ENCODE measurements around the gene TMBIM4.

DNA sequence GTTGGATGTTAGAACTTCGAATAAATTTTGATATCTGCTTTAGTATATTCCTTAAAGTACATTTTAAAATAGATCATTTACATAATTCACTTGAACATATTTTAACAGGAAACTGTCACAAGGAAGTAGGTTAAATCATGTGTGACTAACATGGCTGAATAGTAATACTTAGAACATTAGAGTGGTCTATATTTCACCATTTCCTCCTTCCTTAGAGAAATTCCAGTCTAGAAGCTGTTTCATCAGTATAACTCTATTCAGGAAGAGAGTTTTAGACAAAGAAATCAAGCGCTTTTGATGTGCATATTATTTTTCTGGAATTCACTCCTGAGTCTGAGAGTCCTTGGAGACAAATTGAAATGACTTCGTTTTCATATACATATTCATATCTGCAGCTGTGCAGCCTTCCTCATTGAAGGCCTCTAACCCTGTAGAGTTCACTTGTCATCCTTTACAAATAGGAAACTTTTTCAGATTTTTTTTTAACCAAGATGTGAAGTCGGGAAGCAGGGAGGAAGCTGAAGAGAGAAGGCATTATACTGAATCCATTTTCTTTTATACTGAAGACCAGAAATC, 47.6 kb upstream of the TMBIM4 start:
- TF ChIP-seq, protein P1, sequence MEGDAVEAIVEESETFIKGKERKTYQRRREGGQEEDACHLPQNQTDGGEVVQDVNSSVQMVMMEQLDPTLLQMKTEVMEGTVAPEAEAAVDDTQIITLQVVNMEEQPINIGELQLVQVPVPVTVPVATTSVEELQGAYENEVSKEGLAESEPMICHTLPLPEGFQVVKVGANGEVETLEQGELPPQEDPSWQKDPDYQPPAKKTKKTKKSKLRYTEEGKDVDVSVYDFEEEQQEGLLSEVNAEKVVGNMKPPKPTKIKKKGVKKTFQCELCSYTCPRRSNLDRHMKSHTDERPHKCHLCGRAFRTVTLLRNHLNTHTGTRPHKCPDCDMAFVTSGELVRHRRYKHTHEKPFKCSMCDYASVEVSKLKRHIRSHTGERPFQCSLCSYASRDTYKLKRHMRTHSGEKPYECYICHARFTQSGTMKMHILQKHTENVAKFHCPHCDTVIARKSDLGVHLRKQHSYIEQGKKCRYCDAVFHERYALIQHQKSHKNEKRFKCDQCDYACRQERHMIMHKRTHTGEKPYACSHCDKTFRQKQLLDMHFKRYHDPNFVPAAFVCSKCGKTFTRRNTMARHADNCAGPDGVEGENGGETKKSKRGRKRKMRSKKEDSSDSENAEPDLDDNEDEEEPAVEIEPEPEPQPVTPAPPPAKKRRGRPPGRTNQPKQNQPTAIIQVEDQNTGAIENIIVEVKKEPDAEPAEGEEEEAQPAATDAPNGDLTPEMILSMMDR (IDR thresholded peaks at IDR 0.05; ENCODE audit: low read depth, low read length, poor library complexity, severe bottlenecking), result no peak
- TF ChIP-seq EZH2phosphoT487 (IDR thresholded peaks at IDR 0.05; ENCODE audit: borderline replicate concordance, low read length), result no peak

Measured in DOHH2 (cell line).